Suprapubic skin (tissue), 4 donors: Measurements from ENCODE around the gene RBPJ.

Experiments used
- CTCF ChIP-seq, 2 donors: fragments of 200-600 bp in 1 of 2; fragments of 450-650 bp in 1 of 2; sonication (generic) in 1 of 2; IDR thresholded peaks; one replicate each; pipeline ENCODE4 v1.5.1; 2016 to 2019; ENCODE audit warnings: antibody characterized with exemption in 2 of 2, mild to moderate bottlenecking in 1 of 2, moderate library complexity in 1 of 2
- POLR2A ChIP-seq, 2 donors: fragments of 450-650 bp; IDR thresholded peaks; one replicate each; pipeline ENCODE4 v1.6.1; 2017; ENCODE audit warnings: antibody characterized with exemption in 2 of 2, mild to moderate bottlenecking in 2 of 2, moderate library complexity in 2 of 2
- POLR2AphosphoS5 ChIP-seq, 3 donors: sonication (generic); formaldehyde crosslinking; IDR thresholded peaks; one replicate each; pipeline ENCODE4 v1.6.1; 2017; ENCODE audit warnings: antibody characterized with exemption in 3 of 3

GRCh38 chr4:26384380-26385057, 63.7 kb downstream of the RBPJ start:
- TF ChIP-seq CTCF (IDR thresholded peaks at IDR 0.05) (no peak), POLR2AphosphoS5 (IDR thresholded peaks at IDR 0.05) (no peak), POLR2A (IDR thresholded peaks at IDR 0.05) (no peak)
